IMR-90 (cell line): ENCODE results near the gene USP40. TPM values are rescaled to one million over a fixed set of nuclear protein-coding genes. Genes with fewer than 3 reads are reported as not detected.

Experiments used
- ATAC-seq: fragments of 200-7000 bp; cut with Tn5 transposase; 2 replicates; pipeline ENCODE4 v1.9.1; 2020; ENCODE audit warnings: low read depth, mild to moderate bottlenecking, moderate library complexity
- BruUV-seq: library from RNA; stranded (reverse); fragments of 400-500 nt; replicated peaks from 2 replicates; lab custom pipeline; 2021; lab: Mats Ljungman, UMichigan
- CTCF ChIA-PET: fragments of 300-600 bp; formaldehyde crosslinking; extraction: SDS; loops from one replicate; lab custom pipeline; 2021; ENCODE audit warnings: antibody characterized with exemption; lab: Yijun Ruan, JAX
- POLR2A ChIA-PET: fragments of 300-600 bp; sonication (Branson Sonifier 250); formaldehyde crosslinking; loops from one replicate; lab custom pipeline; 2022; ENCODE audit warnings: antibody characterized with exemption; ENCODE audit not compliant: unreplicated experiment; lab: Charles Lee
- DNase-seq: peaks from one replicate; pipeline ENCODE4 v3.0.0; 2013
- H2AFZ ChIP-seq: replicated peaks from 2 replicates; pipeline ENCODE3; 2013; ENCODE audit warnings: low read length, mild to moderate bottlenecking; ENCODE audit not compliant: poor library complexity
- H2AK5ac ChIP-seq: 2 replicates; pipeline ENCODE4 v1.6.1; 2013; ENCODE audit warnings: low read depth, low read length, inconsistent platforms
- H2AK9ac ChIP-seq: replicated peaks from 2 replicates; pipeline ENCODE3; 2013; ENCODE audit warnings: mild to moderate bottlenecking, low read depth, low read length, moderate library complexity; ENCODE audit not compliant: poor library complexity
- H2BK120ac ChIP-seq: 2 replicates; pipeline ENCODE4 v1.6.1; 2013; ENCODE audit warnings: low read depth, low read length, inconsistent platforms
- H2BK15ac ChIP-seq: 3 replicates; pipeline ENCODE4 v1.6.1; 2013; ENCODE audit warnings: low read depth, low read length, inconsistent platforms
- H2BK20ac ChIP-seq: 2 replicates; pipeline ENCODE4 v1.6.1; 2013; ENCODE audit warnings: low read depth, mild to moderate bottlenecking, inconsistent platforms, low read length, moderate library complexity
- H2BK5ac ChIP-seq: 2 replicates; pipeline ENCODE4 v1.6.1; 2013; ENCODE audit warnings: mild to moderate bottlenecking, low read depth, low read length, inconsistent platforms; ENCODE audit not compliant: poor library complexity, severe bottlenecking
- H3K14ac ChIP-seq: replicated peaks from 2 replicates; pipeline ENCODE4 v1.6.1; 2013; ENCODE audit warnings: low read depth, low read length, inconsistent platforms
- H3K18ac ChIP-seq: 2 replicates; pipeline ENCODE4 v1.6.1; 2013; ENCODE audit warnings: low read depth, low read length, control low read depth
- H3K23ac ChIP-seq: 2 replicates; pipeline ENCODE4 v1.6.1; 2013; ENCODE audit warnings: low read depth, low read length, inconsistent platforms
- H3K27ac ChIP-seq: 2 replicates; pipeline ENCODE4 v1.5.1; 2013; ENCODE audit warnings: mild to moderate bottlenecking, control low read depth, low read length; ENCODE audit not compliant: insufficient read depth
- H3K27me3 ChIP-seq: 2 replicates; pipeline ENCODE4 v1.6.1; 2013; ENCODE audit warnings: low read length; ENCODE audit not compliant: control insufficient read depth, insufficient read depth
- H3K36me3 ChIP-seq: 2 replicates; pipeline ENCODE4 v1.6.1; 2013; ENCODE audit warnings: low read length, mixed read lengths; ENCODE audit not compliant: control insufficient read depth, insufficient read depth
- H3K4ac ChIP-seq: 2 replicates; pipeline ENCODE4 v1.6.1; 2013; ENCODE audit warnings: low read depth, low read length, inconsistent platforms
- H3K4me1 ChIP-seq: 2 replicates; pipeline ENCODE4 v1.6.1; 2013; ENCODE audit warnings: low read length, mixed read lengths; ENCODE audit not compliant: control insufficient read depth, insufficient read depth
- H3K4me2 ChIP-seq: 2 replicates; pipeline ENCODE4 v1.6.1; 2013; ENCODE audit warnings: low read depth, mild to moderate bottlenecking, control low read depth, low read length, moderate library complexity
- H3K4me3 ChIP-seq: 2 replicates; pipeline ENCODE4 v1.5.1; 2013; ENCODE audit warnings: low read depth, mild to moderate bottlenecking, control low read depth, low read length, moderate library complexity; ENCODE audit not compliant: insufficient read depth
- H3K56ac ChIP-seq: 2 replicates; pipeline ENCODE4 v1.6.1; 2013; ENCODE audit warnings: low read length, inconsistent platforms; ENCODE audit not compliant: insufficient read depth; ENCODE audit errors: extremely low read depth
- H3K79me1 ChIP-seq, 2 experiments: 2 replicates each; pipeline ENCODE4 v1.6.1; 2013; ENCODE audit warnings: low read length in 2 of 2, inconsistent platforms in 1 of 2, low read depth in 1 of 2
- H3K9ac ChIP-seq: 2 replicates; pipeline ENCODE4 v1.6.1; 2013; ENCODE audit warnings: low read depth, low read length, control low read depth
- H3K9me1 ChIP-seq: 2 replicates; pipeline ENCODE4 v1.6.1; 2013; ENCODE audit warnings: low read length, inconsistent platforms; ENCODE audit not compliant: insufficient read depth
- H3K9me3 ChIP-seq: 2 replicates; pipeline ENCODE4 v1.6.1; 2013; ENCODE audit warnings: low read length; ENCODE audit not compliant: control insufficient read depth, insufficient read depth
- H4K20me1 ChIP-seq: 2 replicates; pipeline ENCODE4 v1.6.1; 2013; ENCODE audit warnings: low read length, inconsistent platforms; ENCODE audit not compliant: insufficient read depth
- H4K5ac ChIP-seq: 2 replicates; pipeline ENCODE4 v1.6.1; 2013; ENCODE audit warnings: mild to moderate bottlenecking, low read depth, low read length, control low read depth
- H4K8ac ChIP-seq, 2 experiments: 2 replicates each; pipeline ENCODE4 v1.6.1; 2013; ENCODE audit warnings: low read depth in 2 of 2, low read length in 2 of 2, control low read depth in 1 of 2, inconsistent platforms in 1 of 2
- H4K91ac ChIP-seq: 2 replicates; pipeline ENCODE4 v1.6.1; 2013; ENCODE audit warnings: low read depth, low read length, inconsistent platforms; ENCODE audit not compliant: insufficient read depth
- BHLHE40 ChIP-seq: fragments of 150-350 bp; IDR thresholded peaks from 2 replicates; pipeline ENCODE4 v1.6.1; 2016; ENCODE audit warnings: mild to moderate bottlenecking, low read depth, low read length
- CEBPB ChIP-seq: IDR thresholded peaks from 2 replicates; pipeline ENCODE4 v1.6.1; 2012; ENCODE audit warnings: low read depth, low read length, improper control_type of control experiment
- CHD1 ChIP-seq: IDR thresholded peaks from 2 replicates; pipeline ENCODE4 v1.6.1; 2012; ENCODE audit warnings: low read depth, low read length, improper control_type of control experiment
- ELK1 ChIP-seq: fragments of 150-350 bp; IDR thresholded peaks from 2 replicates; pipeline ENCODE4 v1.6.1; 2016; ENCODE audit warnings: low read depth, mild to moderate bottlenecking, low read length, moderate library complexity, borderline replicate concordance
- FOS ChIP-seq: fragments of 150-350 bp; IDR thresholded peaks from 2 replicates; pipeline ENCODE4 v1.6.1; 2016; ENCODE audit warnings: low read depth, low read length
- MAFK ChIP-seq: IDR thresholded peaks from 2 replicates; pipeline ENCODE4 v1.6.1; 2012; ENCODE audit warnings: low read depth, low read length, improper control_type of control experiment
- MAZ ChIP-seq: IDR thresholded peaks from 2 replicates; pipeline ENCODE4 v1.6.1; 2012; ENCODE audit warnings: low read depth, mild to moderate bottlenecking, low read length, improper control_type of control experiment, moderate library complexity, borderline replicate concordance
- MXI1 ChIP-seq: IDR thresholded peaks from 2 replicates; pipeline ENCODE4 v1.6.1; 2012; ENCODE audit warnings: low read depth, mild to moderate bottlenecking, low read length, moderate library complexity, borderline replicate concordance
- NFE2L2 ChIP-seq: fragments of 150-350 bp; IDR thresholded peaks from 2 replicates; pipeline ENCODE4 v1.6.1; 2016; ENCODE audit warnings: low read depth, mild to moderate bottlenecking, low read length
- POLR2A ChIP-seq: IDR thresholded peaks from 2 replicates; pipeline ENCODE4 v1.6.1; 2012; ENCODE audit warnings: mild to moderate bottlenecking, low read depth, low read length
- RAD21 ChIP-seq: IDR thresholded peaks from 2 replicates; pipeline ENCODE4 v1.6.1; 2012; ENCODE audit warnings: low read length, improper control_type of control experiment
- RCOR1 ChIP-seq: IDR thresholded peaks from 2 replicates; pipeline ENCODE4 v1.6.1; 2012; ENCODE audit warnings: mild to moderate bottlenecking, low read length, improper control_type of control experiment; ENCODE audit not compliant: insufficient replicate concordance
- RFX5 ChIP-seq: IDR thresholded peaks from 2 replicates; pipeline ENCODE4 v1.8.0; 2012; ENCODE audit warnings: low read depth, mild to moderate bottlenecking, low read length, moderate library complexity
- SMC3 ChIP-seq: fragments of 150-350 bp; IDR thresholded peaks from 2 replicates; pipeline ENCODE4 v1.6.1; 2016; ENCODE audit warnings: low read depth, mild to moderate bottlenecking, antibody characterized with exemption, low read length, moderate library complexity
- WGBS, 2 experiments: methylation state at CpG; one replicate each; pipeline versions ENCODE4 v1.1.5 to v1.1.7; 2013; ENCODE audit warnings: missing lambda C conversion rate in 2 of 2; ENCODE audit not compliant: insufficient read length in 1 of 2; ENCODE audit errors: extremely low coverage in 2 of 2; 5-methylcytosine and 5-hydroxymethylcytosine counted together
- dilution Hi-C: fragments of 300-500 bp; cut with HindIII; formaldehyde crosslinking; loops from one replicate; pipeline ENCODE4 v1.14.3; 2018; ENCODE audit warnings: low sequenced_read_pairs; ENCODE audit not compliant: unreplicated experiment
- in situ Hi-C: fragments of 300-500 bp; cut with MboI; formaldehyde crosslinking; loops from 3 replicates; pipeline ENCODE4 v1.14.3; 2019; ENCODE audit warnings: low sequenced_read_pairs, inconsistent platforms, mixed read lengths
- intact Hi-C: fragments of 100-400 bp; cut with micrococcal nuclease; formaldehyde crosslinking; loops from 2 replicates; pipeline ENCODE4 v1.10.0; 2022
- polyA plus RNA-seq, 3 experiments: library from polyadenylated mRNA; depleted of rRNA; stranded (reverse); fragments of >200 nt; gene quantifications; 2 replicates each; pipeline ENCODE4 v1.2.3, GENCODE V29; 2012; ENCODE audit warnings: low replicate concordance in 1 of 3
- total RNA-seq: library from RNA; depleted of rRNA; stranded (reverse); fragments of >200 nt; gene quantifications from 2 replicates; pipeline ENCODE4 v1.2.3, GENCODE V29; 2012
- TF ChIP-seq, protein P1 (sequence below): conservative IDR thresholded peaks from 2 replicates; pipeline ENCODE4 v1.5.1; 2012; ENCODE audit warnings: mild to moderate bottlenecking, low read depth, low read length, improper control_type of control experiment

The USP40 gene
- total and polyA plus RNA-seq, 2 of the 4 experiments (the other 2 are of a cell fraction): 30.1 to 30.8 TPM

DNA sequence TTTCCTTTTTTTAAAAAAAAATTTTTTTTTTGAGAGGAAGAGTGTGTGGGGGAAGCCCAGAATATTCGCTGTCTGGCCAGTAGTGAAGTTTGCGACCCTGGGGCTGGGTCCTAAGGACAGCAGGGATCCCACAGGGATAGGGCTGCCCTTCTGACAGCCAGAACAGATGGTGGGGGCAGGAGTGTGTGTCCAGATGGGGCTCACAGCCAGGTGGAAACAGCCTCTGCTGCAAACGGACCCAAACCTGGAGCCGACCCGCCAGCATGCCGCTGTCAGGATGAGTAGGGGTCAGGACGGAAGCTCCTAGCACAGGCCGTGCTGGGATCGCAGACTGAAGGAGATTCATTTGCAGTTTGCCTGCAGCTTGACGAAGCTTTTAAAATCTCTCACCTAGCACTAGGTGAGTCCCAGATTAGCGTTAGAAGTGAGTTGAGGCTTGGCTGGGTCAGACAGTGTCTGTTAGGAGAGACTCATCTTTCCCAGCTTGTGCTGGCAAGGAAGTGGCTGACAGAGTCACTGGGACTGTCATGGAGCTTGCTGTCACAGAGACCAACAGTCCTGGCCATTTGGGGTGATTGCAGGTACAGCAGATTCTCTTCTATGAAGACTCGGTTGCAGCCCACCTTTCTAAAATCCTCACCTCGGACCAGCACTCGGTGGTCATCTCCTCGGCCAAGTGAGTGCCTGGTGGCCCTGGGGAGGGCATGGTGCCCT lies 118.9 kb downstream of the USP40 start:
- no peak overlapping the region for H2BK15ac ChIP-seq
- H2AFZ ChIP-seq: no peak overlapping the region
- H3K14ac ChIP-seq: no peak overlapping the region
- no TSS peak for BruUV-seq
- dilution Hi-C loops (no loop called here), intact Hi-C loops (loop anchor here (1.0 kb wide), 1 partner anchor 267 kb away; no protein-coding TSS in a partner anchor), in situ Hi-C loops (loop anchor here (5.0 to 10.0 kb wide), 3 partner anchors 95 to 265 kb away; partner anchors contain the start of genes DGKD and UGT1A5)
- no peak overlapping the region for H3K4me2 ChIP-seq
- H3K18ac ChIP-seq: no peak overlapping the region
- no peak overlapping the region for H3K4me3 ChIP-seq
- no peaks in the 10 kb centered on the region for H4K20me1 ChIP-seq
- no peak overlapping the region for H4K91ac ChIP-seq
- H3K56ac ChIP-seq: no peak overlapping the region
- WGBS, 2 experiments: 80% methylated on average over 1 of the region's 15 CpGs; no CpG with 5 or more reads in 1 of the 2 experiments
- no peak overlapping the region for H3K27ac ChIP-seq
- H3K79me1 ChIP-seq: no peaks in the 10 kb centered on the region
- no peak overlapping the region for H2BK20ac ChIP-seq
- H3K4ac ChIP-seq: no peak overlapping the region
- no peak for ATAC-seq
- no peaks in the 10 kb centered on the region for H3K27me3 ChIP-seq
- no peak overlapping the region for H3K23ac ChIP-seq
- no peak overlapping the region for H2BK5ac ChIP-seq
- CTCF ChIA-PET: interaction anchor here (0.7 to 1.4 kb wide), 2 partner anchors 385 to 482 kb away, joined by 3 to 4 read pairs; no protein-coding TSS in a partner anchor
- H3K9me1 ChIP-seq: peaks cover 2% of the 10 kb centered on the region; the same call in 1 of the 2 replicates
- POLR2A ChIA-PET: no interaction called here
- H3K9ac ChIP-seq: no peak overlapping the region
- no peak overlapping the region for H2BK120ac ChIP-seq
- H3K9me3 ChIP-seq: no peaks in the 10 kb centered on the region
- no peak overlapping the region for H4K8ac ChIP-seq
- peaks cover 27% of the 10 kb centered on the region for H3K36me3 ChIP-seq
- H3K4me1 ChIP-seq: no peaks in the 10 kb centered on the region
- H2AK5ac ChIP-seq: no peak overlapping the region
- no peak for DNase-seq
- H4K5ac ChIP-seq: no peak overlapping the region
- H2AK9ac ChIP-seq: no peak overlapping the region
- TF ChIP-seq RCOR1: no peak
- no peak for TF ChIP-seq MAZ
- no peak for TF ChIP-seq CEBPB
- TF ChIP-seq FOS: no peak
- no peak for TF ChIP-seq RAD21
- TF ChIP-seq MAFK: no peak
- TF ChIP-seq MXI1: no peak
- TF ChIP-seq CHD1: no peak
- no peak for TF ChIP-seq RFX5
- no peak for TF ChIP-seq ELK1
- no peak for TF ChIP-seq SMC3
- TF ChIP-seq NFE2L2: no peak
- TF ChIP-seq POLR2A: no peak
- no peak for TF ChIP-seq BHLHE40
- TF ChIP-seq, protein P1, sequence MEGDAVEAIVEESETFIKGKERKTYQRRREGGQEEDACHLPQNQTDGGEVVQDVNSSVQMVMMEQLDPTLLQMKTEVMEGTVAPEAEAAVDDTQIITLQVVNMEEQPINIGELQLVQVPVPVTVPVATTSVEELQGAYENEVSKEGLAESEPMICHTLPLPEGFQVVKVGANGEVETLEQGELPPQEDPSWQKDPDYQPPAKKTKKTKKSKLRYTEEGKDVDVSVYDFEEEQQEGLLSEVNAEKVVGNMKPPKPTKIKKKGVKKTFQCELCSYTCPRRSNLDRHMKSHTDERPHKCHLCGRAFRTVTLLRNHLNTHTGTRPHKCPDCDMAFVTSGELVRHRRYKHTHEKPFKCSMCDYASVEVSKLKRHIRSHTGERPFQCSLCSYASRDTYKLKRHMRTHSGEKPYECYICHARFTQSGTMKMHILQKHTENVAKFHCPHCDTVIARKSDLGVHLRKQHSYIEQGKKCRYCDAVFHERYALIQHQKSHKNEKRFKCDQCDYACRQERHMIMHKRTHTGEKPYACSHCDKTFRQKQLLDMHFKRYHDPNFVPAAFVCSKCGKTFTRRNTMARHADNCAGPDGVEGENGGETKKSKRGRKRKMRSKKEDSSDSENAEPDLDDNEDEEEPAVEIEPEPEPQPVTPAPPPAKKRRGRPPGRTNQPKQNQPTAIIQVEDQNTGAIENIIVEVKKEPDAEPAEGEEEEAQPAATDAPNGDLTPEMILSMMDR: no peak
